GM21360 (cell line): Measurements from ENCODE around the gene ACOT7.

Source experiments
- ATAC-seq: cut with Tn5 transposase; IDR thresholded peaks from one replicate; pipeline ENCODE4 v1.9.1; 2021; ENCODE audit warnings: mild to moderate bottlenecking, moderate library complexity; ENCODE audit not compliant: unreplicated experiment

ACOT7 gene

DNA sequence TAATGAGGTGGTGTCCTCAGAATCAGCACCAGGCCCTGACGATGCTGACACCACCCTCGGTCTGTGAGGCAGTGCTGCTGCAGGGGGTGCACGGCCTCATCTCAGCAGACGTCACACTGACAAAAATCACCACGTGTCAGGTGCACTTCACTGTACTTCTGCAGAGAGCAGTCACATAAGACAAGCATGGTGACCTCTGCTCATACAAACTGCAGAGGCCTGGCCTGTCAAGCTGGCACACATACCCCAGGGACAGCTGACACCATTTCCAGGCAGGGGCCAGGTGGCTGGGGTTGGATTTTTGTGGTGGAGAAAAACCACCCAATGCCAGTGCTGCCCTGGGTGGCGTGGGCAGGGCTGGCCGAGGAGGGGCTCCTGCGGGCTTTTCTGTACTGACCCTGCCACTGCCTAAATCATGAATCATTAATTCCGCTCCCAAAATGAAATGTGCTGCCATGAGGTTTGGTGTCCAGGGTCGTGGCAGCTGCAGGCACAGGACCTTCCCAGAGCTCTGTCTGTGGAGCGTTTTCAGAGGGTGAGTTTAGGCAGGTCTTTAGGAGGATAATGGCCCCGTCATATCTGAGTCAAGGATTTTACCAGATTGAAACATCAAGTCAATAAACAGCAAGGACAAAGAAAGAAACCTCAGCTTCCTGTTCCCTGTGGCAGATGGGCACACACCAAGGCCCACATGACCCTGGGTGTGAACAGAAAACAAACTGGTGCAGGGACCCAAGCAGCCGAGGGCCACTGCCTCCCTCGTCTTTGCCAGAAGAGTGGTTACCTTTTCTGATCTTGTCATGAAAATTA, 99.3 kb downstream of the ACOT7 start:
- no peak for ATAC-seq

DNA sequence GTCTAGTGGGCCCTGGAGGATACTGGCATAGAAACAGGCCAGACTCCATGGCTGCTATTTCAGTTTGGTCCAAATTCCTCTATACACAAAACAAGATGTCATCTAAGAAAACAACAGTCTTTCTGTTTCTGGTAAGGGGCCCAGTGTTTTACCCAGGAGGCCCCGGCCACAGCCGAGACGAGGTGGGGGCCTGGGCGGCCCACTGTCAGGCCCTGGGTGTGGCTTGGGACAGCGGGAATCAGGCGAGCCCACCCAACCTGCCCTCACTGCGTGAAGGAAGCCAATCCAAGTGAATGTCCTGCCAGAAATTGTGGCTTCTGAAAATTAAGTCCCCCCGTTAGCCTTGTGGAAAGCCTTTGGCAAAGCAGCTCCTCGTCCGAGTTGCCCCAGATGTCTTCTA, 101.5 kb downstream of the ACOT7 start:
- ATAC-seq, result no peak

DNA sequence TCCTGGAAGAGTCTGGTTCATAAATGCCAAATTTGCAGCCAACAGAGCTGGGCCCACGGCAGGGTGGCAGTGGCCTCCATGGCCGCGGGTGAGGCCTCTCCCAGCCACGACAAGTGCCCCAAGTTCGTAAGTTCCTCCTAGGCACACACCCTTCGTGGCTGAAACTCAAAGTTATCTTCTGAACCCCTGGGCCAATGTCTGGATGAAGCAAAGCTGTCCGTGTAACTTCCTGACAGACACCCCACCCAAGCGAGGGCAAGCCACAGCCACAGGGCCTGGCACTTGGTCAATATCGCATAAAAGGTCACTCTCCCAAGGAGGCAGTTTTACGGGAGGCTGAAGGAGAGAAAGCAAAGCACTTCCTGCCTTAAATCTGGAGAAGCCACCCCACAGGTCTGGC, 104.9 kb downstream of the ACOT7 start:
- no peak for ATAC-seq

DNA sequence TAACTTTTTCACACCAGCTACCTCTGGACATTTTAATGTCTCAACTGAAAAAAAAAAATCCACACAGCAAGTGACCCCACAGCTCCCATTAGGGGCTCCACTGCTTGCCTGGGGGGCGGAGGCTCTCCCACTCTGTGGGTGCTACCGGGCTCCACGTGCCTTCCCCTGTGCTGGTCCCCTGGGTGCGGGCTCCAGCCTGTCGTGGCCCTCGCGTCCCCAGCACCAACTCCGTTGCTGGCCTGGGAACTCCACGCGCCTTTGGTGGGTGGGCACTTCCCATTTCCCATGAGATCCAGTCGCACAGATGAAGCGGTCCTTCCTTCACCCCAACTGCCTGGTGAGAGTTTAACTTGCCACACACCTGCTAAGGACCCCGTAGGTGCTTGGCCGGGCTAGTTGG, 105.5 kb downstream of the ACOT7 start:
- ATAC-seq, result no peak

DNA sequence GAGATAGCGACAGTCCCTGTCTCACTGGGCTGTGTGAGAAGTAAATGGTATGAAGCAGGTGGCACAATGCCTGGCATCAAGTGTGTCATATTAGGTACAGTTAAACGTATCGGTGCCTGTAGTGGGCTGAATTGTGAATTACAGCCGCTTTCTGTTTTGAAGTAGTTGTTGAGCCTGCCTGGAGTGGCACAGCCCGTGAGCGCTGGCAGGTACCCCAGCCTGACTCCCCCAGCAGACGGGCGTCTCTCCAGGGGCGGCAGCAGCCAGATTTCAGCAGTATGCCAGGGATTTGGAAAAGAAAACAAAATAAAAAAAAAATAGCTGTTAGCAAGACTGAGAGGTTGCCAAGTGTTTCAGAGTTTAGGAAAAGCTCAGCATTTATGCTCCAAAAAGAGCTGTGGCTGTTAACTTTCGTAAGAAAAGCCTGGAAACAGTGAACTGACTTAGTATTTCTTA, 106.1 kb downstream of the ACOT7 start:
- no peak for ATAC-seq

DNA sequence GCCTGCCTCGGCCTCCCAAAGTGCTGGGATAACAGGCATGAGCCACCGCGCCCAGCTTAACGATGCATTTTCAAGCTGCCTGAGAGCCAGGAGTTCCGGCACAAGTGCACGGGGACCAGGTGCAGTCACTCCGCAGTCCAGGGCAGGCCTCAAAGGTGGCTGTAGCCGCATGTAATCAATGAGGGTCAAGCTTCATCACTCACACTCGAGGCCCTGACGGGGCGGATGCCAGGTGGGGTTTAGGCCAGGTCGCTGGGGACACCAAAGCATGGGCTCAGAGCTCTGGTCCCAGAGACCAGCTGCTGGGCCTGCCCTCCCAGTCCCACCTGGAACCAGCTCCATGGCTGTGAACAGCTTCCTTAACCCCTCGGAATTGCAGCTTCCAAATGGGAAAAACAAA, 106.5 kb downstream of the ACOT7 start:
- ATAC-seq, result no peak

DNA sequence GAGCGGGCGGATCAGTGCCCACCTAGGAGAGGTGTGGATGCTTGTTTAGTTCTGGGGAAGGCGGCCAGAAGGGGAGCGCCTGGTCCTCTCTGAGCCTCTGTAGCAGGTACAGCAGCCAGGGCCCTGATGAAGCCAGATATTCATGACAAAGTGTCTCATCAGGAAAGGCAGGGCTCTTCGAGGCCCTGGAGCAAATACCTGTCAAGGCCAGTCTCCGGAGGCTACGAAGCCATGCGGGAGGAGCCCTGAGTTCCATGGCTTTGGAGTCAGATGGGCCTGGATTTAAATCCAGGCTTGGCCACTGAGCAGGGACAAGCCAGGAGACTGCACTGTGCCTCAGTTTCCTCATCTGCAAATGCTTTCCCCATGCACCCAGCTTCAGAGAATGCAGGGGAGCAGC, 107.3 kb downstream of the ACOT7 start:
- no peak for ATAC-seq

DNA sequence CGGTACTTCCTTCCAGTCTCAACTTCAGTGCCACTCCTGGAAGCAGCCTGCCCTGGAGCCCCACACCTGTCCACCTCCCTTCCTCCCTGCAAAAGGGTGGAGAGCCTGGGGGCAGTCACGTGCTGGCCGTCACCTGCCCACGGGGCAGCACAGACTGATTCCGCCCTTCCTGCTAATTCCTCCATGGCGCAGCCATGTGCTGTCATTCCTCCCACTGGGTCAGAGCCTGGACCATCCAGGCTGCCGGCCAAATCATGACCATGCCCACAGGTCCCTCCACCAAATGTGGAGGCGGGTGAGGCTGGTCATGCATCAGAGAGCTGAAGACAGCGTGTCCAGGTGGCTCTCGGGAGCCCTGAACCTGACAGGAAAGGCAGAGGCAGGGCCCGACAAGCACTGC, 108.2 kb downstream of the ACOT7 start:
- ATAC-seq, result no peak

DNA sequence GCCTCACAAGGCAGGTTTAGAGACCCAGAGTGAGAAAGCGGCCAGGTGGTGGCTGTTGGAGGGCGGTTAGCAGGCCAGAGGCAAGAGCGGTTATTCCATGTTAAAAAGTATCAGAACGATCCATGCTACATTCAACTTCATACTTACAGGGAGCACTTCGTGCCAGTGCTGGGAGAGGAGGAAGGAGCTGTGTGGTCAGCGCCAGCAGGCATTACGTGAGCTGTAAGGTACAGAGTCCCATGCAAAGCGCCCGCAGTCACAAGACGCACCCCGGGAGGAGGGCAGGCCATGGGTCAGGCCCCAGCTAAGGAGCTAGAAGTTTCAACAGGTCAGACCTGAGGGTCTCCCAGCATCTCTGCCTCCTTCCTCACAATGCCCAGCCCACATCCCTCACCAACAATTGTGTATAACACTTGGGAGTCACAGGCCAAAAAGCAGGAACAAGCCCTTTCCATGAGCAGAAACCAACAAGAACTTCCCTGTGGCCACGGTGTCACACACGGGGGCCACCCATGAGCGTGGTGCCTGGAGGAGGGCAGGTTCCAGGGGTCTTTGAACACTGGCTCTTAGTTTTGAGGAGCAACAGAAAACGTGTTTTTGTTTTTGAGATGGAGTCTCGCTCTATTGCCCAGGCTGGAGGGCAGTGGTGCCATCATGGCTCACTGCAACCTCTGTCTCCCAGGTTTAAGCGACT, 110.8 kb downstream of the ACOT7 start:
- ATAC-seq, result no peak

DNA sequence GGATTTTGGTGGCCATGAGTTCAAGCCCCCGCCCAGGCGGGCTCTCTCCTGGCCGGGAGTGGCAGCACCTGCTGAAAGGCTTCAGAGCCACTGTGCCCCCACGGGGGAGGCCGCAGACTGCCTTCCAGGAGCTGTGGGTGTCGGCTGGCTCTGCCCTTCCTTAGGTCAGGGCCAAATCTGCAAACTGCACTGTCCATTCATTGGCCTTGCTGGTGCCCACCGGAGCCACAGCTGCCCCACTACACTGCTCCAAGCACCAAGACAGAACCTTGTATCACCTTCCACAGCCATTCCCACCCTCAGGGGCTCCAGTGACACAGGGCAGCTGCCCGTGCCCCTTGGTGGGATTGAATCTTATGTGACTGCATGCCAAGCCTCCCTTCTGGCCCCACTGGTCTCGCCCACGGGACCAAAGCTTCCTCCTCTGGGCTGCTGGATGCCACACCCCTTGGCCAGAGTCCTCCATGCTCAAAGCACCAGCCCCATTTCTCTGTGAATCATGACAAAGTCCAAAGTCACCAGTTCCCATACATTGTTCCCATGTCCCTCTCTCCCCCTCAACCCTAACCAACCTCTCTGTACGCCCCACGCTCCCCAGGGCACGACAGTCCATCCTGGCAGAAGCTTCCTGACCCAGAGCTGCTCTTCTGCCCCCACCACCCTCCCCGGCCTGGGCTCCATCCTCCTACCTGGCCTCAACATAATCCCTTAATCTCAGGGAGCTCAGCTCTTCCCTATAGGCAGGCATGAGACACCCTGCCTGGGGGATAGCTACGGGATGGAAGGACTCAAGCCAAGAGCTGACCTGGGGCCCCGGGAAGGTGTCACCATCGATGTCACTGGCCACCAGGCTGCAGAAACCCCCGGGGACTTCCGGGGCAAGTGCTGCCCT, 111.8 kb downstream of the ACOT7 start:
- no peak for ATAC-seq

DNA sequence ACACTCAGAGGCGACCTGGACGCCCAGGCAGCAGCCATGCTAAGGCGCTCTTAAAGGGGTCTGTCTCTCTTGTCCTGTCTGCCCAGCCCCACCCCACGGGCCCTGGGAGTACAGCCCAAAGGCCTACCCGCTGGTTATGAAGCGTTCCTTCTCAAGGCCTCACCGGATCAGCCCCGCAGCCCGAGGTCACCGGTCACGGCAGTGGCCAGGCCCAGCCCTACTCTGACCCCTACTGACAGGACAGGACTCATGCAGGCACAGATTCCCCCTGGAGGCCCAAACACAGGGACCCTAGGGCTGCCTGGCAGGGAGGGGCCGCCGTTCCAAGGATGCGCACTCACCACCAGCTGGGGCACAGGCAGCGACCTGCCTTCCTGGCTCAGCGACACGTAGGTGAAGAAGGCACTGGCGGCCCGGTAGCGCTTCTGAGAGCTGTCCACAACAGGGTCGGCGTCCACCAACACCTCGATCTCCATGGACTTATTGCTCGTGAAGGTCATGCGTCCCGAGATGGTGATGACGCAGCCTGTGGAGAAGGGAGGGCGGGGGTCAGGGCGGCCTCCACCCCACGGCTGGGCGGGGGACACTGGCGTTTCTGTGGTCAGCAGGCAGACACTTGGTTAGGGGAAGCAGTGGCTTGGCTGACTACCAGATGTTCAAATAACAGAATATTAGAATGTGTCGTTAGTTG, 112.7 kb downstream of the ACOT7 start:
- ATAC-seq, result no peak

DNA sequence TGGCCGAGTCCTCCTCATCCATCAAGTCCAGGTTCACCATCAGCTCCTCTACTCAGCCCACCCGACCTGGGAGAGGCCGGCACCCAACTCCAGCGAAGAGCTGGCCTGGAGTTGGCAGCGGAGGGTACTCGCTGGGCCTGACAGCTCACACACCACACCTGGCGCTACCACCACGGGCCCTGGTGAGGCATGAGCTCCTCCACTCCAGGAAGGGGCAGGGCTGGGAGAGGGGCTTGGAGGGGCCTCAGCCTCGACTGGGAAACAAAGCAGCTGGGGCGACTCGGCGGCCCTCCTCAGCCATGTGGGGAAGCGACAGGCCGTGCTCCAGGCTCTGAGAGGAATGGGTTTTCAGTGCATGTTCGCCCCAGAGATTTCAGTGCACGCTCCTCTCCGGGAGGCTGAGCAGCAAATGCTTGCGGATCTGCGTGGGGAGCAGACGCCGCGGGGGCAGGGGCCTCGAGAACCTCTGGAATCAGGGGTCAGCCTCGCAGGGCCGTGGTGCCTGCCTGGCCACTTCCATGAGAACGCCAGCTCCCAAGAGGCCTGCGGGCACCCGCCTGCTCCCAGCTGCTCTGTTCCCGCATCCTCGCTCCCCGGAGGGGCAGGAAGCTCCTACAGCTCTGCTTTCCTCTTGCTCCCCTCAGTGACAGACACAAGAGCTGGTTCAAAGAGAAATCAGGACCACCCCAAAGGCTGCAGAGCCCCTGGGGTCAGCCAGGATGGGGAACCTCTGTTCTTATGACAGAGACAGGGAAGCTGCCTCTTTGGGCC, 113.8 kb downstream of the ACOT7 start:
- ATAC-seq, result no peak

DNA sequence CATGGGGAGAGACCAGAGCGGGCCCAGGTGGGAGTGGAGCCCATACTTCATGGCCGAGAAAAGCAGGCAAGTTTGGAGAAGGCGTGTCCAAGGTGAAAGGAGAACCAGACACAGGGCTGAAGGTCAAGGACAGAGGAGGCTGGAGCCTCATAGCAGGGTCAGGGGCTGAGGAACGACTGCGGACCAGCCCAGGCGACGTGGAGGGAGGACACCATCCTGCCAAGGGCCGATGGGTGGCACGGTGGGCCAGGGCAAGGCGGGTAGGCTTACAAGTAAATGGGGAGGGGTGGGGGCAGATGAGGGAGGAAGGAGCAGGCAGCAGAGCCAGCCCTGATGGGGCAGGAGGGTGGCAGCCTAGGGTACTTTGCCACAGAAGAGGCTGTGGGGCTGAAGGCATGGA, 114.5 kb downstream of the ACOT7 start:
- no peak for ATAC-seq

DNA sequence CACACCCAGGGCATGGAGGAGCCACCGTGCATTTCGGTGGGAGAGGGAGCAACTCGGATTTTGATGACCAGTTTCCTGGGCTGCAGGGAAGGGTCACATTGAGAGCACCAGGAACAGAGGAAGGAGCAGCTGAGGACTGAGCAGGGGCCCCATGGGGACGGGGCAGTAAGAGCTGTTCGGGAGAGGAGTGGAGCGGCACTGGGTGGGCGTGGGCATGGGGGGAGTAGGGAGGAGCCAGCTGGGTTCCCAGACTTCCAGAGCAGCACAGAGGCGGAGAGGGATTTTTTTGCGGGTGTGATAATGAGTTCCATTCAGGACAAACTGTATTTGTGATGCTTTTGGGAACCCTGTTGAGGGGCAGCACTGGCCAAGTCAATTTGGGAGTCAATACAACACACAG, 115.3 kb downstream of the ACOT7 start:
- ATAC-seq, result no peak

DNA sequence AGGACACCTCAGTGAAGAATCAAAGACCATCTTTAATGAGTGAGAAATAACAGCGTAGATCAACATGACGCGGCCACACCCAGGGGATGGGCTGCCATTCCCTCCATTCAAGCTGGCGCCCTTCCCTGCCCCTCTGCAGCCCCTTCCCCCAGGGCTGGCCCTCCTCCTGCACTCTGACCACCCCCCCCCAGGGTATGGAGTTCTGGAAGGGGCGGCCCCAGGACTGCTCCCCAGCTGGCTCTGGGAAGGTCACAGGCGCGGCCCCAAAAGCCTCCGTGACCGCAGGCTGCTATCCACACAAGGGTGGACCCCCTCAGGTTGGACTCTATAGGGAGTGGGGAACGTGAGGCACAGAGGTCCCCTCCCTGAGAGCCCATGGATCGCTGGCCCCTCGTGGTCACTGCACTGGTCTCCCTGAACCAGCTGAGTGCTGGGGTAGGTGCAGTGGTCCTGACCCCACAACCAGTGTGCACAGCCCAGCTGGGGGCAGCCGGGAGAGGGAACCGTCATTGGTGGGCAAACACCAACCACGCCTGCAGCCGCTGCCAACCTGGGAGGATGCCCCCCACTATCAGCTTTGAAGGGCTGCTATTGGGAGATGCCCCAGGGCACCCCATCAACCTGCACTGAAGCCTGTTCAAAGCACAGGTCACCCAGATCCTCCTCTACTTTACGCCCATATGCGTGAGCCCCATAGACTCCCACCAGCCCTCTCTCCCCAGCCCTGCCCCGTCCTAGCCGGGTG, 116.6 kb downstream of the ACOT7 start:
- ATAC-seq, result no peak

DNA sequence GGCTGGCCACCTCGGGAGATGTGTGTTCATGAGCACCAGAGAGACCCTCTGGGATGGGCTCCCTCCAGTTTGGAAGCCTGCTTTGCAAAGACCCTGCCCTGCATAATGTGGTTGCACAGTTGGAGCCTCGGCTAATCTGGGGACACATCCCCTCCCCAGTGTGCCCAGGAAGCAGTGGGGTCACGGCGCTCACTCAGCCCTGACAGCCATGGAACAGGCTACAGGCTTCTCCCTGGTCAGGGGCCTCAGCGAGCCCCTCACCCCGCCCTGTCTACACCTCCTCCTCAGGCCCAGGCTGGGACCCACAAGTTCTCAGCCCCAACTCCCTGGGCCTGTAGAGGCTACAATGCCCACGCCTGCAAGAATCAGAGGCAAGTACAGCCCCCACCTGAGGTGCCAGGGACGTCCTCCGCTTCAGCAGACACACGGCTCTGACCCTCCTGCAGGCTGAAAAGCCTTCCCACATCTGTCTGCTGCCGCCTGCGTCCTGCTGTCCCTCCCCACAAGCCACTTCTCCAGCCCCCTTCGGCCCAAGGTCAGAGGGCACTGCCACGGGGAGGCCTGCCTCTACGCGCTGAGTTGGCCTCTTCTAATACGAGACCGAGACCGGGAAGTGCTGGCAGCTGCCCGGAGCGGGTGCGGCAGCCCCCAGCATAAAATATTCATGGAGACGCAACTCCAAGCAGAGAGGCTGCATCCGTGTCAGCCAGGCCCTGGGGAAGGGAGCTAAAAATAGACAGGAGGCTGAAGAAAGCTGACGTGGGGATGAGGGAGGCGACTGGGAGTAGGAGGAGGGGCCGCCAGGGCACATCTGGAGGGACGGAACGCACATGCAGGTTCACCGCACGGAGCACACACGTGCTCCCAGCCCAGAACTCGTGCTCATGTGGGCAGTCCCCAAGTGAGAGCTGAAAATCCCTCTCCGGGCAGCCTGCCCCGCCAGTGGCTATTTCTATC, 117.5 kb downstream of the ACOT7 start:
- ATAC-seq, result no peak

DNA sequence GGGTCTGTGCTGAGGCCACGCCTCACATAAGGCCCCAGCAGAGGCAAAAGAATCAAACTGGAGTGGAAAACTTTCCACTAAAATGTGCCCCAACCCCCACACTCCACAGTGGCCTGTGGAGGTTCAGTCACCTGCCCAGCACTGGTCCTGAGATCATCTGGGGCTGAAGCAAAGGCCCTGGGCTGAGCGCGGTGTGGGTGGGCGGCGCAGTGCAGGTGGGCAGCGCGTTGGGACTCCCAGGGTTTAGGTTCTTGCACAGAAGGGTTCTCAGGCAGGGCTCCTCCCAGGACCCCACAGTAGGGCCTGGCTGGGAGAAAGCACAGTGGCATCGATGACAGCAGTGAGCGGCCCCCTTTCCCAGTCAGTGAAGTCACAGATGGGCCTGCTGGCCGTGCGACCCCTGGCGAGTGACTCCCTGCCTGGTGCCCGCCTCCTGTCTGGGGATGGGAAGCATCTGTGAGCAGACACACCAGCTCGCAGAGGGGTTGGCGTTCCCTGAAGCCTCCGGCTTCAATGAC, 118.9 kb downstream of the ACOT7 start:
- ATAC-seq, result no peak

DNA sequence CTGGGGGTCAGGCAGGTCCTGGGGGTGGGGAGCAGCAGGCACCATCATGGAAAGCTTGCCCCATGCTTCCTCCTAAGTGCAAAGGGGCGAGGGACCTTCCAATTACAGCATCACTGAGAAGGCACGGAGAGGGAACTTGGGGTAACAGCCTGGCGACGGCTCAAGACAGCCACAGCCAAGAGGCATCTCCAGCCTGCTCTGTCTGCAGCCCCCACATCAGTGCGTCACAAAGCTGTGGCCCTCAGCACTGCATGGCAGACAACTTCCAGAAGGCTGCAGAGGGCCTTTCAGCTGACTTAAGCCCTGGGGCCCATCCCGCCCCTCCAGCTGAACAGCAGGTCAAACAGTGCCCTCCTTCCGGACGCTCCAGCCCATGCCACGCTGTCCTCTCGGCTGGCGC, 119.5 kb downstream of the ACOT7 start:
- no peak for ATAC-seq
